T-helper 2 cell (primary cell): ENCODE results near the gene NAA30.

Source experiments
- DNase-seq, 5 experiments: peaks; one replicate each; pipeline versions ENCODE4 v3.0.0 to v3.0.0-alpha.2; 2012 to 2022

NAA30 gene

DNA sequence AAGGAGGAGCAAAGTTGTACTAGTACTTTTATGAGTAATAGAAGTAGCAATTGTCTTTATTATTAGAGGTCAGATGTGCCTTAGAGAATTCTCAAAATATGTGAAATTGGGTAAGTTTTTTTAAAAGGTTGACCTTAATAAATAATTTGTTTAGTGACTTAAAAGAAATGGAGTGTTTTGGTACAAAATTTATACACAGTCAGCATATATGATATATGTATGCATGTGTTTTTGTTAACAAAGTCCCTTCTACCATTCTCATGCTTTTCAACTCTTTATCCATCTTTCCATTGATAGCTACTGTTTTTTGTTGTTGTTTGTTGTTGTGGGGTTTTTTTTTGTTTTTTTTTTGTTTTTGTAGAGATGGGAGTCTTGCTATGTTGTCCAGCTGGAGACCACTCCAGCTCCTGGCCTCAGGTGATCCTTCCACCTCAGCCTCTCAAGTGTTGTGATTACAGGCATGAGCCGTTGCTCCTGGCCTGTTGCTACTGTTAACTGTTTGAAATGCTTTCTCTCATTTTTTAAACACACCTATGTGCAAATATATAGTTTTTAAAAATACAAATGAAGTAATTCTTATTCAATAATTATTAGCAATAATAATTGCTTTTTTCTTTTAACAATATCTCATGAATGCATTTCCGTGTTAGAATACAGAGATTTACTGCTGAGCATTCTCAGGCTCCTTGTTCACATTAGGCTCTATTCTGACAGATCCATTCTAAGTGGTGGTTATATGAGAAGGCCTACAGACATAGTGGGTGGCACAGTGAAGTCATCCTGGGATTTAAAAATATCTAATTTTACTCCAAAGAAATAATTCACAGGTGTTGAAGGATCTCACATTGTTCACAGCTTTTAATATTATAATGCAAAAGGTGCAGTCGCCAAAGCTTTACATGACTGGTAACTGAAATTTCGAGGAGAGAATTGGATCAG, 10.4 kb downstream of the NAA30 start:
- no peak for DNase-seq

DNA sequence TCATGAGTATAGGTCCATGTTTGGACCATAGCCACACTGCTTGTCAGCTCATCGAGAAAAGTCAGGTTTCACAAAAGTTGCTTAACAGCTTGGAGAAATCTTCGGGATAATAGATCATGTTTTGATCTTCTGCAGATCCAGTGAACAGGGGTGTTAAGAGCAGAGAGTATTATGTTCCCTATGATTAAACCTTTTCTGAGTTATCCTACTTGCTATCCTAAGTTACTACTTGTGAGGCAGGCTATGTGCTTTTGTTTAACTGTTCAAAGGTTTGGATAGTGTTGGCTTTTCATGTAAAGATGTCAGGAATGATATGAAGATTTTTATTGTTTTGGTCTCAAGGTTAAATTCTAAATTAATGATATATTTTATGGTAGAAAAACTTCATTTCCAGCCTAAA, 11.1 kb downstream of the NAA30 start:
- DNase-seq = no peak

DNA sequence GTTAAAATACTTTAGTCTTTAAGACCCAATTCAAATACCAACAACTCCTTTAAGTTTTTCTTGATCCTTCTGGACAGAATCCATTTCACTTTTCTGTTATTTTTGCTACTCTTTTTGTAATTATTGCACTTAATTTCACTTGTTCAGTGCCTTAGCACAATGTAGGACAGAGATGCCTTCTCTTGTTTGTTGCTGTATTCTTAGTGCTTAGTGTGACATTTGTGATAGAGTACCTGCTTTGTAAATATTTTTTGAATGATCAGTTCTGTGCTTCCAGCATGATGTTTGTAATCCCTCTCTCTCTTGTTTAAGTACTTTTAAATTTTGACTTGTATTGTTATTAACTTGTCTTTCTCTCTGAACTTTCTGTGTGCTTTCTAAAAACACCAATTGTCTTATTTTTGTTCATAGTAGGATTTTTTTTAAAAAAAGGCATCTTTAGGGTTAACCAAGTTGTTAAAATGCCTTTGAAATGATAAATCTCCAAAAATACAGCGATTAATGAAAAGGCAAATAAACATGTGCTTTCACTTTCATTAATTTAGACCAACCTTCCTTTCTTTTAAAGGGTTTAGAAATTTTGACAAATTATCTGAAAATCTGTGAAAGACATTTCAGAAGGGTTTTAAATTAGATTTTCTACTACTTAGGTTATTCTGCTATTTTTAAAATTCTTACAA, 11.9 kb downstream of the NAA30 start:
- no peak for DNase-seq

DNA sequence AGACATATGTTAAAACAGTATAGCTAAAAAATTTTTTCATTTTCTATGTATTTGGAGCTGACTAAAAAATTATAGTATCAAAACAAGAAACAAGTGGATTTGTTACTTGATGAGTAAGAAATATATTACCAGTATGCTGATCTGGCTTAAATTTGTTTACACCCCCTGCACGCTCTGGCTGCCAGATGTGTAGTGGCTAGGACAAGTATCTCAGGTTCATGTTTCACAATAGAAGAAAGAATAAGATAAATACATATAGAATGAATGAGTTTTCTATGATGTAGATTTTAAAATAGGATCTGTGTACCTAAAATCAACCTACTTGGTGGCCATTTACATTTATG, 13.1 kb downstream of the NAA30 start:
- DNase-seq = peak in 1 of 5 experiments; percentile 23

DNA sequence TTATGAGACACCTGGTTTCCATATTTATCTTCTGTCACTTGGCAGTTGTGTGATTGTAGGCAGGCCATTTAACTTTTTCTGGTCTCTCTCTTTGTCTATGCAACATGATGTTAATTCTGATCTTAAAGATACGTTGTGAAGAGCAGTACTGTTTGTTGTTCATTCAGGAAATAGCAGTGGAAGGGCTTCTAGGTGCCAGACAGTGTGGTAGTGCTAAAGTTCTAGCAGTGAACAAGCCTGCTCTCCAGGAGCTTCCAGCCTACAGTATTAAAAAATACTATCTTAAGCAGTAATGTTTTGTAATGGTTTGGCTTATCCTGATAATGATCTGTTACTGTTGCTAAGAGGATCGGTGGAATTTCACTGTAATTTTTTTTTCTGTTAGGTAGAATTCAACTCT, 15.2 kb downstream of the NAA30 start:
- no peak for DNase-seq

DNA sequence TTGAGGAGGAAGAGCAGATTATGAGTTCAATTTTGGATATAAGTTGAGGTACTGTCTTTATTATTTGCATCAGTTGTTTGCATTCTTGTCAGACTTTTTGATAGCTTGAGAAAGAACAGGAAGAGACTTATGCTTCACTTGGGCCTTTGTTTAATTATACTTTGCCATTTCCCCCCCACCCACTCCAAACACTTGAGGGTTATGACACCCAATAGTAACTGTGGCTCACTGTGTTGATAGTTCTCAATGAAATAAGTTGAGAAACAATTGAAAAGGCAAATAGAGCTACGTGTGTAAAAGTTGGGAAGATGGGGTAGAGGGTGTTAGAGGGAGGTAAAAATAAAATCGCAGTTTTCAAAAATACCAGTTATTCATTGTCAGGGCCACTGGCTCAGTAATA, 17.7 kb downstream of the NAA30 start:
- DNase-seq = no peak

DNA sequence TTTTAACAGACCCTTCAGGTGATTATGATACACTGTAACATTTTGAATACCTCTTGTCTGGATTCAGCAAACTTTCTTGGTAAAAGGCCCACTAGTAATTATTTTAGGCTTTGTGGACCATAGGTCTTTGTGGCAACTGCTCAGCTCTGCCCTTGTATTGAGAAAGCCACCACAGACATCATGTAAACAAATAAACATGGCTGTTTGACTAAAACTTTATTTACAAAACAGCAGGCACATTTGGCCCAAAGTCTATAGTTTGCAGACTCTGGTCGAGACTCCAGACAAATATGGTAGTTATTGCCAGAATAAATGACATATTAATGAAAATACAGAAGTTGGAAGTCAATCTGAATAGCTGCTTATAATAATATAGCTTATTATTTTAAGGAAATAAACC, 18.2 kb downstream of the NAA30 start:
- no peak for DNase-seq

DNA sequence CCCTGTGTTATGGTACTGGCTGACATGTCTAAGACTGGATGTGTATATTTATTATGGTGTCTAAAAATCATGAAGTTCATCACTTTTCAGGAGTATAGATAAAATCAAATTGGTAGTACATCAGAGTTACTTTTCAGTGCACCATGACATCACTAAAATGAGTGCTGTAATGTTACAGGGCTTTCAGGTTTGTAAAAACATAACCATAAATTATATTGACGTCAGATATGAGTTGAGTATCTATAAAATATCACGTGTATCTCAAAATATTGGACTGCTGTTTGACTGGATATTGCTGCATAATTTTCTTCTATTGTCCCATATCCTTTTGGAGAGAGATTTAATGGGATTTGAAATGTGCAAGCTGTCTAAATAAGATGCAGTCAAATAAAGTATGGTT, 22.0 kb downstream of the NAA30 start:
- no peak for DNase-seq

DNA sequence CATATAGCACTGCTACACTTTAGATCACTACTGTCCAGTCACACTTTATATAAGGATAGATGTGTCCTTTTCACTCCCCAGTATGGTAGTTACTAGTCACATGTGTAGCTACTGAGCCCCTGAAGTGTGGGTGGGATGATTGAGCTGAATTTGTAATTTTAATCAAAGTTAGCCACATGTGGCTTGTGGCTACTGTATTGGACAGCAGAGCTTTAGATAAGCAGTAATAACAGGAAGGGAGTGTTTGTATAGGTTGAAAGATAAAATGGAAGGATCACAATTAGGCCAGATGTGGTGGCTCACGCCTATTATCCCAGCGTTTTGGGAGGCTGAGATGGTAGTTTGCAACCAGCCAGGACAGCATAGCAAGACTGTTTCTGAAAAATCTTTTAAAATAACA, 23.5 kb downstream of the NAA30 start:
- no peak for DNase-seq

DNA sequence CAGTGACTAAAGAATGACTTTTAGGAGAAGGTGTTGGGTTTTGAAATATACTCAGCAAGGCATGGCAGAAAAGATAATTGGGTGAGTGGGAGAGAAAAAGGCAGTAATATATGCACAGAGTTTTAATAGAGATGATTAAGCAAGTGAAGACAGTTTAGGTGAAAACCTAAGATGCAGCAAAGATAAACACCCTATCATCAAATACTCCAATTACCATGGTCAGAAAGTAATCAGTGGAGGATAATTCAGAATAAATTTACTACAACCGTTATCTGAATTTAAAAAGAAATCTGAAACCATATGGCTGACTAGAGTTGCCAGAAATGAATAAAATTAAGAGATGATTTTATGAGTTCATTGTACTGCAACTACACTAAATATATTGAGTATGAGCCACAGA, 26.8 kb downstream of the NAA30 start:
- no peak for DNase-seq

DNA sequence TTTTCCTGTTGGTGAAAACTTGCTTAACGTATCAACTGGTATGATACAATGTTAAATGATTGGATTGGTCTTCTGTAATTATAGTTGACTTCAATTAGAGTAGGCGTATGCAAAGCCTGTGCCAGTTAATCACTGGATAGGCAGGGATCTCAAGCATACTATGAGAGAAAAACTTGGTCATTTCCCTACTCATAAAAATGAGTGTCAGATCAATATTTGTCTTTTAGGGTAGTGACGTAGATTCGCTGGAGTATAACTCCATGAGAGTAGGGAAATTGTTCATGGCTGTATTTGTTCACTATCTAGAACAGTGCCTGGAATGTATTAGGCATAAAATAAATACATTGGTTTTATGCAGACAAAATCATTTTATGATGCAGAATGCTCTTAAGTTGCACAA, 28.6 kb downstream of the NAA30 start:
- DNase-seq = no peak

DNA sequence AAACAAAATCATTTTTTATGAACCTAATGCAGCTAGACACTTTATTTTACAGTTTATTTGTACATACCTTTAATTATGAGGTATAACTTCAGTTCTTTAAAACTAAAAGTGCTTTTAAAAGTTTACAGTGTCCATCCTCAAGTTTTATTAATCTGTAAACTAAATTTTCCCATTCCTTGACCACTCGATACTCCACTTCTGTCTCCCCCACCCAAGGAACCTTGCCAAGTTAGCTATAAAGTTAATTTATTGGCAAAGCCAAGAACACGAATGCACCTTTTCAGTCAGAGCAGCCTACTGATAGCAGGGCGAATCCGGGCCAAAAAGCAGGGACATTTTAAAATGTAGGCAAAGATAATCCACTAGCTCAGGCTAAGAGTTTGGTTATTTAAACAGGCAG, 29.6 kb downstream of the NAA30 start:
- DNase-seq = no peak

DNA sequence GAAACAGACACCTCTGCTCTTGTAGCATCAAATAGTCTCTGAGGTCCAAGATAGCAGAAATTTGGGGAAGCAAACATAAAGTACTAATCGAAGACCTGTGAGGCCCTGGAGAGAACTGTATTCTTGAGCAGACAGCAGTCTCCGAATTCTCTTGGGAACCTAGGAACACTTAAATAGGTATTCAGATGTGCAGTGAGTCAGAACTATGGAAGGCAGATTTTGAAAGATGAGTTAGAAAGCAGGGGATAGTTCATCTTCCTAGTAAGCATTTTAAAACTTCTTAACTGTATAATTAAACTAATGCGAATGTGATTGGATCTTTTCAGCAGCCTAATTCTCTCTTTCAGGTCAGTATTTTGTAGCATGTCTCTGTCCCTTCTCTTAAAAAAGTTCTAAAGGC, 30.6 kb downstream of the NAA30 start:
- DNase-seq = no peak

DNA sequence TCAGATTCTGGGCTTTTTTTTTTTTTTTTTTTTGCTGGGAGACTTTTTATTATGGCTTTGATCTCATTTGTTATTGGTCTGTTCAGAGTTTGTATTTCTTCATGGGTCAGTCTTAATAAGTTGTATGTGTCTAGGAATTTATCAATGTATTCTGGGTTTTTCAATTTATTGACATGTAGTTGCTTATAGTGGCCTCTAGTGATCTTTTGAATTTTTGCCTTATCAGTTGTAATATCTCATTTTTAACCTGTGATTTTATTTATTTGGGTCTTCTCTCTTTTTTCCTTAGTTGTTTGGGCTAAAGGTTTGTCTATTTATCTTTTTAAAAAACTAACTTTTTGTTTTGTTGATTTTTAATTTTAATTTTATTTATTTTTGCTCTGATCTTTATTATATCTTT, 45.5 kb downstream of the NAA30 start:
- no peak for DNase-seq

DNA sequence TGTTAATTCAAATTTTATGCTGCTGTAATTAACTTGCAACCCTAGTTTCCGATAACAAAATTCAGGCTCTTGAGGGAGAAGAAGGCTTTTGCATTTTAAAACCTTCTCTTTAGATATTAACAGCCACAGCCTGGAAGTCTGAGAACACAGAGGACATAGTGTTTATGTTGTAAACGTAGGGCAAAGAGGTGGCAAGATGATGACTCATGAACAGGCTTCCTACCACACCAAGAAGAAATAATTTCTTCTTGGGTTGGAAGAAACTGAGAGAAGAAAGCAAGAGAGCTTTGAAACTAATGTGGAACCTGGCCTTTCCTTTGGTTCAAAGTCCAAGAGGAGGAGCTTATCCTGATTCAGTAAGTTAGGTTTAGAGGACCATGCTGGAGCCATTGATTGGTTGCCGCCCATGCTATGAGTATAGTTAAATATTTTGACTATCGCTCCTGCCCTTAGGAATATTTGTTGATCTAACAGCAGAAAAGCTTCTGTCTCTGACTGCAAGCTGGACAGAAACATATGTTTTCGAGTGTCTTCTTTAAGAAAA, 71.5 kb downstream of the NAA30 start:
- no peak for DNase-seq

DNA sequence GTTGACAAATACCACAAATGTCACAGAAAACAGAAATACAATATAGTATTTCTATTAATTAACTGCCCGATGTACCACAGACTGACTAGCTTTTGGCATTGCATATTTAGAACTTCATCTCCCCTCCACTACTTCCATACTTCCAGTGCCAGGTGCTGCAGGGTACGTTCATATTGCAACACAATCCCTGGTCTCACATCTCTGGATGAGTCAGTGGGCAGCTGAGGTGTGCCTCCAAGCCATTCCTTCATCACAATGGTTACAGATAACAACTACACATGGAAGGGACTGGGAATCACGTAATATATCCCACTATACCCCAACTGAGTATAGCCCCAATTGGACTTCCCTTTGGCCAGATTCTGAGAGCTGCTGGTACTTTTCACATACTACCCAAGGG, 72.2 kb downstream of the NAA30 start:
- no peak for DNase-seq

DNA sequence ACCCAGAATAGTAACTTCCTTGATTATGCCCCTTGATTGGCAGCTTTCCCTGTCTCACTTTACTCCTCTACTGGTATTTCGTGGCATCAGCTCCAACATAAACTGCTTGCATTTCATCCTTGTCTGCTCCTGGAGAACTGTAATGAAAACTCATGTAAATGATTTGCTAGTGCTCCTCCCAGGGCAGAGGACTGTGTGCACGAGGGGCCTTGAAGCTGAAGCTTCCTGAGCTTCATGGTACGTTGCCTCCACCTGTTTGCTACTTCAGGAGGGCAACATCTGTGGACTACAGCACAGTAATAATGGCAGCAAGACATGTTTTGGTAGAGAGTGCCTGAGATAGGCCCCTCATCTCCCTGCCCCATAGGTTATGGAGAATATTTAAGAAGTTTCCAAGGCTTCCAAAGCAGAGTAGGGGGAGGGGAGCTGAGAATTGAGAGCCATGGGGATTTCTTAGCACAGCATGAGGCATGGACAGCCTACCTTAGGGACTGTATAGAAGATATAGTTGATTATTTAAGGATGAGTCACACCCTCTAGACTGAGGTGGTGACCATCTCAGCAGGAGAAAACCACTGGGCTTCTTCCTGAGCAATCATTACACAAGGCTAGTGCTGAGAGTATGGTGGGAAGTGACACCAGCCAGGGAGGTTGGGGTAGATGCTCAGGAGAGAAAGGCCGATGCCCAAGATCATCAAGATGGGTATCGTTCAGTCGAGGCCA, 73.8 kb downstream of the NAA30 start:
- no peak for DNase-seq
